HG03378 (cell line): ENCODE results near the gene AIP.
"Not testable (repeated sequence)": the region's sequence is repeated elsewhere in the genome, so short reads cannot be mapped to it uniquely, and the experiment has no call there.

ENCODE experiments used
- ATAC-seq: cut with Tn5 transposase; IDR thresholded peaks from one replicate; pipeline ENCODE4 v1.9.1; 2021; ENCODE audit warnings: mild to moderate bottlenecking, moderate library complexity; ENCODE audit not compliant: unreplicated experiment

Gene AIP

DNA sequence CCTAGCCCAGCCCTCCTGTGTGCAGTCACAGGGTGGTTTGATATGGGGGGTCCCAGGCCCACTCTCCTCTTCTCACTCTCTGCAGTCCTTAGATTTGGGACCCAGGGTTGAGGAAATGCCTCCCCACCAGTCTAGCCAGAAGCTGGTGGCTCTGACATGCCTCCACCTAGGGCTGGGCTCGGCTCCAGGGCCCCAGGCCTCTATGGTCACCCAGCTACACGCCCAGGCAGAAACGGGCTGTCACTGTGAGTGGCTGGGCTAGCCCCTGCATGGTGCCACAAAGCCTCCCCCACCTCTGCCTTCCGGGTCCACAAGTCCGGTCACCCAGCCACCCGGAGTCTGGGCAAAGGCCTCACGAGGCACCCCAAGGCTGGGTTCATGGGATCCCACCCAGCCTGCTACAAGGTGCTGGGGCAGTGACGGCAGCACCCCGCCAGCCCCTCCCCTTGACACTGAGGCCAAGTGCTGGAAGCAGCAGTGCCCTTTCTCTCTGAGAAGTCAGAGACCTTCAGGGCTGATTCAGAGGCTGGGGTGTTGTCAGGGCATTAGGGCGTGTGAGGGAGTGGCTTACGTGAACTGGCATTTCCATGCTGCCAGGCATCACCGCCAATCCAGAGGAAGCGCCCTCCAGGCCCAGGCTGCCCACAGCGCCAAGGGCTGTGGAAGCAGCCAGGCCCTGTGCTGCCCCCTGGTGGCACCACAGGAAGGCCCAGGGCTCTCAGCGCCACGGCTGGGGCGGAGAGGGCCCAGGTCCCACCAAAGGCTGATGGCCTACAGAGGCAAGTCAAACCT is 23.0 kb downstream of the AIP start:
- ATAC-seq, result no peak

- ATAC-seq, result no peak
These were observed 23.7 kb downstream of the AIP start for GRCh38 chr11:67506426-67507051.

DNA sequence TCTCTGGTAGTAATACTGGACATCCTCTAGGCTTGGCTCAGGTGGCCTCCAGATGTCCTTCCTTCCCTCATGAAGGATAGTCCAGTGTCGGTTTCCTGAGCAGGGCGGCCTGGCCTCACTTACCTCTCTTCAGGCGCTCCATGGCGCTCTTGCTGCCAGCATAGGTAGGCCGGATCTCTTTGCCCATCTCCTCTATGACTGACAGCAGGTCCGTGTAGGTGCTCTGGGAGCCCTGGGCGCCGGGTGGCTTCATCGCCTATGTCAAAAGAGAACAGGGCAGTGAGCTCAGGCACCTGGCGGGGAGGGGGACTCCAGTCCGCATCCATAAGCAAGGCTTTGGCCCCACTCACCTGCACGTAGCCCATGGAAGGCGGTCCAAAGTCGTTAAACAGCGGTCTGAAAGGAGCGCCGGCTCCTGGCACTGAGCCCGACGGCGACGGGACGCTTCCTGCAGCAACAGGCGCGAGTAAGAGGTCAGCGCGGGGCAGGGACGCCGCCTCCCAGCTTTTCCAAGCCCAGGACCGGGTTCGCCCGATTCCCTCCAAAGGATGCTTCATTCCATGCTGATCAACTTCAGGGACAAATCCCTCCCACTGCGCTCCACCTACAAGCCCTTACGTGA is 24.5 kb downstream of the AIP start:
- ATAC-seq, result no peak

DNA sequence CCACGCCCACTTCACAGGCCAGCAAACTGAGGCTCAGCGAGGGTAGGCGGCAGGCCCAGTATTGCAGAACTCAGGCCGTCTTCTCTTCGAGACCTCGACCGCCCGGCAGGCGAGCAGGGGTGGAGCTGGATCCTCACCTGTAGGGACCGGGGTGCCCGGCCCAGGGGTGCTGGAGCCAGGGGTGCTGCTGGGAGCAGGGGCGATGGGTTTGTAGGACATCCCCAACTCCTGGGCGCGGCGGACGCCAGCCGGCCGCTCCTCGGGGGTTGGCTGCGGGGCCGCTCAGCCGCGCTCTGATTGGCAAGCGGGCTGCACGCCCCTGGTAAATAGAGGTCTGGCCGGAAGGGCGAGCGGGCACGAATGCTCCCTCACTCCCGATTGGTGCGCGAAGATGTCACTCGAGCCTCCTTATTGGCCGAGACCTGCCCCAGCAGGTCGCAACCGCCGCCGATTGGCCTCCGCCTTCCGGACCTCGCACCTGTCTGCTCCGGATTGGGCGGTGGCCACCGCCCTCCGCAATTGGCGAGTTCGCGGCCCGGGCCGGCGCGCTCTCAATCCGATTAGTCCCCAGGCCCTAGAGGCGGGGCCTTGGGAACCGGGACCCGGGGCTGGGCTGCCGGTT is 25.1 kb downstream of the AIP start, which contains the start of gene CDK2AP2:
CDK2AP2 (minus strand) TSS at position 299 of the 622 bp plus-strand sequence; CDS start at position 219, 80 bp downstream.
- peak; percentile 66 for ATAC-seq

DNA sequence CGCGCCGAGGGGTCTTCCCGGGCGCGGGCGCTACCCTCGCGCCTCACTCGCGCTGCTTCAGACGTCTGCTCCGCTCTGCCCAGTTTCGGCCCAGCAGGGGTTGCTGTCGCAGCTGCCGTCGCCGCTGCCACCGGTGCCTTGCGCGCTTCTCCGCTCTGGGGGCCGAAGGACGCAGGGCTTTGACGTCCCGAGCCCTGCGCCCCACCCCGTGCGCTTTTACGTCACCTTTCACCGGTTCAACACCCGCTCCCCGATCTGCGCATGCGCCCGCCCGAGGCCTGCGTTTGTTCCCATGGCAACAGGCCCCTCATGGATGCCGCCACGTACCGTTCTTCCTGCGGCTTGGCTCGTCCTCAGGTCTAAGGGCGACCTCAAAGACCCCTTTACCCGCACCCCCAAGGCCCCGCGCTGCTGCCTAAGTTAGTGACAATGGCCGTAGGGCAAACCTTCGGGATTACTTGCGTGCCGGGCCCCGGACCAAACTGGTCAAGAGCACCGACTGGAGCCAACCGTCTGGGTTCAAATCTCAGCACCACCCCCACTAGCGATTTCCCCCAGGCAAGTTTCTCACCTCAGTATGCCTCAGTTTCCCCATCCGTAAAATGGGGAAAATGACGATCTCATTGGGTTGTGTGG is 25.8 kb downstream of the AIP start:
- peak; percentile 34 for ATAC-seq

- no peak for ATAC-seq
These were observed 27.2 kb downstream of the AIP start for GRCh38 chr11:67510023-67510345.

DNA sequence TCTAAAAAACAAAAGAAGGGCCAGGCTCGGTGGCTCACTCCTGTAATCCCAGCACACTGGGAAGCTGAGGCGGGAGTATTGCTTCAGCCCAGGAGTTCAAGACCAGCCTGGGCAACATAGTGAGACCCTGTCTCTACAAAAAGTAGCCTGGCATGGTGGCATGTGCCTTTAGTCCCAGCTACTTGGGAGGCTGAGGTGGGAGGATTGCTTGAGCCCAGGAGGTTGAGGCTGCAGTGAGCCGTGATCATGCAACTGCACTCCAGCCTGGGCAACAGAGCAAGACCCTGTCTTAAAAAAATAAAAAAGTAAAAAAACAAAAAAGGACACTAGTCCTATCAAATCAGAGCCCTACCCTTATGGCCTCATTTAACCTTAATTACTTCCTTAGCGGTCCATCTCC is 28.7 kb downstream of the AIP start:
- ATAC-seq, result not testable (repeated sequence)

- no peak for ATAC-seq
These were observed 31.3 kb downstream of the AIP start for GRCh38 chr11:67514116-67514515.

GRCh38 chr11:67516806-67517205 is 34.0 kb downstream of the AIP start:
- ATAC-seq, result no peak

DNA sequence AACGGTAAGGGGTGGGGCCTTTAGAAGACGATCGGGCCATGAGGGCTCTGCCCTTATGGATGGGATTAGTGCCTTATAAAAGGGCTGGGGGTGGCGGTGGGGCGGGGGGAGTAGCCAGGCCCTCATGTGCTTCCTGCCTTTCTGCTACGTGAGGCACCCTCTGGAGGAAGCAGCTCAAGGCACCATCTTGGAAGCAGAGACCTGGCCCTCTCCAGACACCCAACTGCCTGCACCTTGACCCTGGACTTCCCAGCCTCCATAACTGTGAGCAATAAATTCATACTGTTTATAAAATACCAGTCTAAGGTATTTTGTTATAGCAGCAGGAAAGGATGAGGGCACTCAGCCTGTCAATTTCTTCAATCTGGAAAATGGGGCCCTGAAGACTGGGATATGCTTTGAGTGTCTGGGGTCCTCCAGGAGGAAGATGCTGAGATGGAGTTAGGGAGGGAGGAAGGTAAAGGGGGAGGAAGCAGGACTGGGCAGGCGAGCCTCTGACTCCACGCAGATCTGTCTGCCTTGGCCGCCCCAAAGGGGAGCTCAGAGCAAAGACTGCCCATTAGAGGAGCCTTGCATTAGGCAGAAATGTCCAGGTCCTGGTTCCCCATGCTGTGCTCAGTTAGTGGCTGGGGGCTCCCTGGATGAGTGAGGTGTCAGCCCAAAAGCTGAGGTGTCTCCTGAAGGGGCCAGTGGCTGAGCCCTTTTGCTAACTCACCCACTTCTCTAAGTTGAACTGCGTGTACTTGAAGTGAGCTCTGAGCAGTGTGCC is 35.1 kb downstream of the AIP start:
- no peak for ATAC-seq

GRCh38 chr11:67519726-67520125 is 36.9 kb downstream of the AIP start:
- ATAC-seq, result no peak

DNA sequence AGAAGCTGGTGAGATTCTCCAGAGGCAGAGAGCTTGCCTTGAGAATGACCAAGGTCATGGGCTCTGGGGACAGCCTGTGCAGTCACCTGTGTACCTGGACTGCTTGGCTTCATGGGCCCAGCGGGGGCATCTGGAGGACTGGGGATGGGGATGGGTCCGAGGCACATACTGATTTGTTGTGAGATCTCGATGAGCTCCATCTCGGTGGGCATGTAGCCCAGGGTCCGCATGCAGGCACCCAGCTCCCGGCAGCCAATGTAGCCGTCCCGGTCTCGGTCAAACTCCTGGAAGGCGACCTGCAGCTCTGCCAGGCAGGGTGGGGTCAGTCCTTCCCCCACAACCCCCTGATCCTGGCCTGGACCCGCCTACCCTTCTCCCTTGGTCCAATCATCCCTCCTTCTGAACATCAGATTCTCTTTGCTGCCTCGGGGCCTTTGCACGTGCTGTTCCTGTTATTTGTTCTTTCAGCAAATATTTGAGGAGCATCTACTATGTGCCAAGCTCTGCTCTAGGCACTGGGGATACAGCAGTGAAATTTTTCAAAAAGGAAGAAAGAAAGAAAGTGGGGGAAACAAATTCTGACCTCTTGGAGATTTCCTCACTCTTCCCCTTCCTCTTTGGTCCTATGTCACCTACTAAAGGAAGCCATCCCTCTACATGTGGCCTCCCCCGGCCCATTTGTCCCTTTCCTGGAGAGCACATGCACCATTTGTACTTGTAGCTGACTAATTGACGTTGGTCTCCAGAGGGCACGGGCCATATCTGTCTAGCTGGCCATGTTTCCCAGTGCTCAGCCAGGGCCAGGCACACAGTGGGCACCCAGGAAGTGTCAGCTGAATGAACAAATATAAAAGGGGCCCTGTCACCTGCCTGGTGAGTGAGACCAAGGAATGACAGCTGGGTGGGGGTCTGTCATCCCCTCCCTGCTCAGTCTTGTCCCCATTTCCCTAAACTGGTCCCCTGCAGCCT is 38.3 kb downstream of the AIP start:
- no peak for ATAC-seq

DNA sequence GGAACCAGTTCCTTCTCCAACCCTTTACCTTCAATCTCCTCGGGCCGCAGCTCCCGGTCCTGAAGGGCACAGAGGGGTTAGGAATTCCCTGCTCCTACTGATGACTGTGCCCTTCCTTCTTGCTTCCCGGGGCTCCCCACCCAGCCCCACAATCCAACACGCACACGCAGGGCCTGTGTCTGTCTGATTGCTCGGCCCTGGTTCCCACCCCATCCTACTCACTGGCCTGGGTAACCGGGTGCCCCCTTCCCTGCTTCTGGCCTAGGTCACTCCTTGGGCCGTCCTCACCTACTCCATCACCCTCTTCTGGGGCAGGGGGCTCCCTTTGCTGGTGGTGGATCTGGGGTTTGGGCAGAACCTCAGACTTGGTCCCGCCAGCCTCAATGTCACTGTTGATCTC is 39.1 kb downstream of the AIP start:
- no peak for ATAC-seq

GRCh38 chr11:67522338-67522737 is 39.5 kb downstream of the AIP start:
- no peak for ATAC-seq

DNA sequence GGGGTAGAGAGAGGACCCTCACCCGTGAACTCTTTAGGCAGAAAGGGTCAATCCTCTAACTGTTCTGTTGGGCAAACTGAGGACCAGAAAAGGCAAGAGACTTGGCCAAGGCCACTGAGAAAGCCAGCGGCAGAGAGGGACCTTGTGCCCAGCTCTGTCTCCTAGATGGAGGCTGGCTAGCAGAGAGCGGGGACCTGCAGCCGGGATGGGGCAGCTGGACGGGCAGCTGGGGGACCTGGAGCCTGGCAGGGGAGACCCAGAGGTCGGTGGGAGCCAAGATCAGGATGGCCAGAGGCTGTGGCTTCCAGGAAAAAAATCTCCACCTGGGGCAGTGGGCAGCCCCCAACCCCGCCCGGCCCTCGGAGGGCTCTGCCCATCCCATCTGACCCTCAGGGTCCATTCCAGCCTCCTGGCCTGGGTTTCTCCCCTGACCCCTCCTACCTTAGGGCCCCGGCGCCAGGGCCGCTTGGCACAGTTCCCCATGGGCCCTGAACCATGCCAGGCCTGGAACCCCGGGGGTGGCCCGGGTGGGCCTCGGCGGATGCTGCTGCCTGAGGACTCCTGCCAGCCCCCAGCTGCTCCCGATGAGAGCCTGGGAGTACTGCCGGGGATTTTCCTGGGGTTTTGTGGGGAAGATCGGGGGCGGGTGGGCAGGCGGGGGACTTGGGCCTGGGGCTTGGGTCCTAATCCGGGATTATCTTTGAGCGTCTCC is 40.2 kb downstream of the AIP start, which contains the start of gene CABP2:
CABP2 (minus strand) TSS at position 603 of the 712 bp plus-strand sequence; CDS start at position 483, 120 bp downstream.
- no peak for ATAC-seq

DNA sequence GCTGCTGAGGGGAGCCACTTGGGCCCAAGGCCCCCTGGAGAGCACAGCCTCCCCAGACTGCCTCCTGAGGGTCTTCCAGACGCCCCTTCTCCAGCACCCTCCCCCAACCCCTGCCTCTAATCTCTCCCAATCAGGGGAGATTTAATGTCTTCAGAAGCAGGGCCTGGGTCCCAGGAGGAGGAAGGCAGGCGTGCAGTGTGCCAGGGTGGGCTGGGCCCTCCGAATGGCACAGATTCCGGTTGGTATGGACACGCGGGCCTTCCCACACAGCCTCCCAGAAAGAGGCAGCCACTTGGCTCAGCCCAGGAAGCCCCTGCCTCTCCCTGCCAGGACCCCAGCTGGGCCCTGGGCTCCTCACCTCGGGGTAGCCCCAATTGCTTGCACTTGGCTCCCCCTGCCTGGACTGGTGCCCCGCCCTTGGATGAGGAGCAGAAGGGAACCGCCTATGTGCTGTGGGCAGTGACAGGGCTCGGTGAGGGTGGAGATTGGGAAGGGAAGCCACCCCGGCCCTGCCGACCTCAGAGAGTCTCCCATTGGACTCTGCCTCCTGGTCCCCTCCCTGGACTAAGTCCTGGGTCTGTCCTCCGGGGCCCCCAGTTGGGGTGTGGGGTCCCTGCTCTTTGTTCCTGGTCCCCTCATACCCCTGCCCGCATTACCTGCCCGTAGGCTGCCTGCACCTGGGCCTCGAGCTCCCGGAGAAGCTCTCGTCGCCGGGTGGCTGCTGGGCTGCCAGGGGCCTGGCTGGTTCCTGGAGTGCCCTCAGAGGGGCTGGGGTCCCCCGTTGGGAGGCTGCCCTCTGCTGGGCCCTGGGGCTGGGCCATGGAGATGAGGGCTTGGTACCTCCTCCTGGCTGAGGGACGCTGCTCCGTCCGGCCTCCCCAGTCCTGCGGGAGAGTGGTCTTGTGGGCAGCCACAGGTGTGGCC is 41.0 kb downstream of the AIP start:
- no peak for ATAC-seq

- ATAC-seq, result no peak
These were observed 41.6 kb downstream of the AIP start for GRCh38 chr11:67524480-67524808.
